MCF 10A (cell line): ENCODE measurements around the gene KRTAP12-3. TPM values are rescaled to one million over a fixed set of nuclear protein-coding genes. Genes with fewer than 3 reads are reported as not detected.

Experiments
- BruUV-seq: library from RNA; stranded (reverse); fragments of 400-500 nt; replicated peaks from 2 replicates; lab custom pipeline; 2021; lab: Mats Ljungman, UMichigan
- CTCF ChIA-PET: fragments of 300-600 bp; sonication (Branson Sonifier 250); formaldehyde crosslinking; extraction: SDS; loops from one replicate; lab custom pipeline; 2021; ENCODE audit warnings: antibody characterized with exemption, inconsistent platforms; lab: Yijun Ruan, JAX
- POLR2A ChIA-PET: fragments of 300-600, 350-650 bp; sonication (Branson Sonifier 250); formaldehyde crosslinking; extraction: SDS; loops from one replicate; lab custom pipeline; 2020; ENCODE audit warnings: antibody characterized with exemption, inconsistent platforms; lab: Yijun Ruan, JAX
- DNase-seq: peaks from one replicate; pipeline ENCODE4 v3.0.0-alpha.2; 2018; ENCODE audit not compliant: unreplicated experiment
- H3K27ac Mint-ChIP-seq: one replicate; pipeline ENCODE4 v1.8.0; 2022; ENCODE audit warnings: mild to moderate bottlenecking, low read depth, mixed read lengths; ENCODE audit not compliant: unreplicated experiment
- H3K27me3 Mint-ChIP-seq: one replicate; pipeline ENCODE4 v1.8.0; 2022; ENCODE audit warnings: mixed read lengths; ENCODE audit not compliant: insufficient read depth, unreplicated experiment
- H3K36me3 Mint-ChIP-seq: one replicate; pipeline ENCODE4 v1.8.0; 2022; ENCODE audit warnings: mild to moderate bottlenecking, moderate library complexity, mixed read lengths; ENCODE audit not compliant: insufficient read depth, unreplicated experiment
- H3K4me1 Mint-ChIP-seq: one replicate; pipeline ENCODE4 v1.8.0; 2022; ENCODE audit warnings: mixed read lengths; ENCODE audit not compliant: insufficient read depth, unreplicated experiment
- H3K4me3 Mint-ChIP-seq: one replicate; pipeline ENCODE4 v1.8.0; 2022; ENCODE audit warnings: mild to moderate bottlenecking, moderate library complexity, mixed read lengths; ENCODE audit not compliant: unreplicated experiment
- H3K9me3 Mint-ChIP-seq: one replicate; pipeline ENCODE4 v1.8.0; 2022; ENCODE audit warnings: mixed read lengths; ENCODE audit not compliant: unreplicated experiment
- intact Hi-C: fragments of 100-400 bp; cut with micrococcal nuclease; formaldehyde crosslinking; loops from 2 replicates; pipeline ENCODE4 v1.14.1; 2022
- total RNA-seq: library from RNA; stranded (reverse); gene quantifications from 2 replicates; pipeline ENCODE4 v1.2.3, GENCODE V29; 2022
- TF ChIP-seq, protein P1 (sequence below): fragments of 200-600 bp; IDR thresholded peaks from one replicate; pipeline ENCODE4 v1.8.0; 2022; ENCODE audit warnings: antibody characterized with exemption, mild to moderate bottlenecking; ENCODE audit not compliant: unreplicated experiment

Gene KRTAP12-3
- total RNA-seq, 1 experiment from 2014 or later = not detected

GRCh38 chr21:44617071-44617501, 40.6 kb upstream of the KRTAP12-3 start:
- Mint-ChIP-seq H3K27me3 (peaks cover 73% of the 10 kb centered on the region), H3K4me1 (peaks cover 8% of the 10 kb centered on the region), H3K9me3 (peaks cover 31% of the 10 kb centered on the region), H3K36me3 (no peaks in the 10 kb centered on the region), H3K4me3 (no peak overlapping the region), H3K27ac (no peak overlapping the region)
- ChIA-PET CTCF (no interaction called here), POLR2A (no interaction called here)
- intact Hi-C loops = no loop called here
- TF ChIP-seq, protein P1, sequence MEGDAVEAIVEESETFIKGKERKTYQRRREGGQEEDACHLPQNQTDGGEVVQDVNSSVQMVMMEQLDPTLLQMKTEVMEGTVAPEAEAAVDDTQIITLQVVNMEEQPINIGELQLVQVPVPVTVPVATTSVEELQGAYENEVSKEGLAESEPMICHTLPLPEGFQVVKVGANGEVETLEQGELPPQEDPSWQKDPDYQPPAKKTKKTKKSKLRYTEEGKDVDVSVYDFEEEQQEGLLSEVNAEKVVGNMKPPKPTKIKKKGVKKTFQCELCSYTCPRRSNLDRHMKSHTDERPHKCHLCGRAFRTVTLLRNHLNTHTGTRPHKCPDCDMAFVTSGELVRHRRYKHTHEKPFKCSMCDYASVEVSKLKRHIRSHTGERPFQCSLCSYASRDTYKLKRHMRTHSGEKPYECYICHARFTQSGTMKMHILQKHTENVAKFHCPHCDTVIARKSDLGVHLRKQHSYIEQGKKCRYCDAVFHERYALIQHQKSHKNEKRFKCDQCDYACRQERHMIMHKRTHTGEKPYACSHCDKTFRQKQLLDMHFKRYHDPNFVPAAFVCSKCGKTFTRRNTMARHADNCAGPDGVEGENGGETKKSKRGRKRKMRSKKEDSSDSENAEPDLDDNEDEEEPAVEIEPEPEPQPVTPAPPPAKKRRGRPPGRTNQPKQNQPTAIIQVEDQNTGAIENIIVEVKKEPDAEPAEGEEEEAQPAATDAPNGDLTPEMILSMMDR = no peak
- no peak for DNase-seq
- BruUV-seq = no TSS peak

DNA sequence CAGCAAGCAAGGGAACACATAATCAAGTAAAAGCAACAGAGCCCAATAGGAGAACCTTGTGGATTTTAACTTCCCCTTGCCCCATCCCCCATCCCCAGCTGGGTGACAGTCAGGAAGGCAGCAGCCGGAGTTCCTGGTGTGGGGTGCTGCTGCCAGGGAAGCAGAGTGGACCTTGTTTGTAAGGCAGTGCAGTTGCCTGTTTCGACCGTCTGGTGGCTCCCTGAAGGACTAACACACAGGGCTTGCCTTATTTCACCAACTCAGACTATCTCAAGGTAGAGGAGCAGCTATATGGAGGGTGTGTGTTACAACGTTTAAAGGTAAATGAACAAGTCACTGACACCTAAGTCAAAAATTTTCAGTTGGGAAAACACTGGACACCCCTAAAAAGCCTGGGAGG, 39.2 kb upstream of the KRTAP12-3 start:
- TF ChIP-seq, protein P1 = no peak
- CTCF ChIA-PET = no interaction called here
- peaks cover 8% of the 10 kb centered on the region for H3K4me1 Mint-ChIP-seq
- no peak overlapping the region for H3K4me3 Mint-ChIP-seq
- BruUV-seq = no TSS peak
- peaks cover 63% of the 10 kb centered on the region for H3K27me3 Mint-ChIP-seq
- H3K27ac Mint-ChIP-seq = no peak overlapping the region
- POLR2A ChIA-PET = interaction anchor here (0.6 to 0.9 kb wide), 2 partner anchors 102 to 879 kb away, joined by 3 to 5 read pairs; no protein-coding TSS in a partner anchor
- intact Hi-C loops = loop anchor here (2.0 kb wide), 1 partner anchor 124 kb away; no protein-coding TSS in a partner anchor
- DNase-seq = no peak
- no peaks in the 10 kb centered on the region for H3K36me3 Mint-ChIP-seq
- H3K9me3 Mint-ChIP-seq = peaks cover 37% of the 10 kb centered on the region

DNA sequence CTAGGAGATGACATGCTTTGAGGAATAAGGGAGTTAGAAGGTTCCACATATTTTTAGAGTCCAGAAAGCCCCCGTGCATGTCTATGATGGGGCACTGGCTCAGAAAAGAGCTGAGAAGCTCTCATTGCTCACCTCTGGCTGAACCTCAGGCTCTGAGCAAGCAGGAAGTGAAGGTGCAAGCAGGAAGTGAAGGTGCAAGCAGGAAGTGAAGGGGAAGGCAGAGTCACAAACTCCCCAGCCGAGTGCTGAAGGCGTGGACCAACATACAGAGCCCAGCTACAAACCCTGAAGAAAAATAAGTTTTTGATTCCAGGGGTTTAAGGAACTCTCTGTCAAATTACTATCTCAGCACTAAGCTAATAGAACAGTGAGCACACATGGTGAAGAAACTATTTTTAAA, 38.8 kb upstream of the KRTAP12-3 start:
- TF ChIP-seq, protein P1 = no peak
- Mint-ChIP-seq H3K9me3 (peaks cover 41% of the 10 kb centered on the region), H3K27me3 (peaks cover 62% of the 10 kb centered on the region), H3K4me1 (peaks cover 8% of the 10 kb centered on the region), H3K36me3 (no peaks in the 10 kb centered on the region), H3K4me3 (no peak overlapping the region), H3K27ac (no peak overlapping the region)
- POLR2A ChIA-PET = interaction anchor here (0.6 to 0.9 kb wide), 2 partner anchors 101 to 879 kb away, joined by 3 to 5 read pairs; no protein-coding TSS in a partner anchor
- no TSS peak for BruUV-seq
- CTCF ChIA-PET = interaction anchor here (0.7 kb wide), 1 partner anchor 48 kb away, joined by 3 read pairs; no protein-coding TSS in a partner anchor
- DNase-seq = no peak
- intact Hi-C loops = loop anchor here (2.0 kb wide), 1 partner anchor 124 kb away; no protein-coding TSS in a partner anchor

GRCh38 chr21:44619886-44620285, 37.8 kb upstream of the KRTAP12-3 start:
- TF ChIP-seq, protein P1 = no peak
- BruUV-seq = no TSS peak
- intact Hi-C loops = loop anchor here (2.0 kb wide), 1 partner anchor 123 kb away; no protein-coding TSS in a partner anchor
- H3K36me3 Mint-ChIP-seq = no peaks in the 10 kb centered on the region
- H3K4me1 Mint-ChIP-seq = peaks cover 8% of the 10 kb centered on the region
- ChIA-PET POLR2A (no interaction called here), CTCF (interaction anchor here (0.7 kb wide), 1 partner anchor 47 kb away, joined by 3 read pairs; no protein-coding TSS in a partner anchor)
- DNase-seq = no peak
- peaks cover 51% of the 10 kb centered on the region for H3K9me3 Mint-ChIP-seq
- no peak overlapping the region for H3K4me3 Mint-ChIP-seq
- H3K27me3 Mint-ChIP-seq = peaks cover 53% of the 10 kb centered on the region
- H3K27ac Mint-ChIP-seq = no peak overlapping the region
